Activated CD4-positive, alpha-beta T cell treated with anti-CD3 and anti-CD28 coated beads for 36 hours (primary cell): Measurements from ENCODE around the gene CDH5. TPM values are rescaled to one million over a fixed set of nuclear protein-coding genes. Genes with fewer than 3 reads are reported as not detected.

Experiments
- ATAC-seq: fragments of 200-7000 bp; cut with Tn5 transposase; one replicate; pipeline ENCODE4 v1.10.0; 2021; ENCODE audit warnings: mild to moderate bottlenecking, moderate library complexity
- CTCF ChIA-PET: fragments of 350-600 bp; sonication (Branson Sonifier 250); formaldehyde crosslinking; loops from one replicate; lab custom pipeline; 2021; ENCODE audit warnings: antibody characterized with exemption; lab: Charles Lee
- POLR2A ChIA-PET: fragments of 350-600 bp; sonication (Branson Sonifier 250); formaldehyde crosslinking; loops from one replicate; lab custom pipeline; 2021; ENCODE audit warnings: antibody characterized with exemption, inconsistent platforms; lab: Charles Lee
- DNase-seq: peaks from one replicate; pipeline ENCODE4 v3.0.0-alpha.2; 2020
- H3K27ac Mint-ChIP-seq: one replicate; pipeline ENCODE4 v1.8.0; 2021; ENCODE audit warnings: mixed read lengths
- H3K27me3 Mint-ChIP-seq: one replicate; pipeline ENCODE4 v1.8.0; 2021; ENCODE audit warnings: mixed read lengths
- H3K36me3 Mint-ChIP-seq: one replicate; pipeline ENCODE4 v1.8.0; 2021; ENCODE audit warnings: low read depth, mixed read lengths
- H3K4me1 Mint-ChIP-seq: one replicate; pipeline ENCODE4 v1.8.0; 2021; ENCODE audit warnings: mixed read lengths
- H3K4me3 Mint-ChIP-seq: one replicate; pipeline ENCODE4 v1.8.0; 2021; ENCODE audit warnings: mild to moderate bottlenecking, moderate library complexity, mixed read lengths
- H3K9me3 Mint-ChIP-seq: one replicate; pipeline ENCODE4 v1.8.0; 2021; ENCODE audit warnings: low read depth, mixed read lengths
- intact Hi-C, 2 experiments: fragments of 100-400 bp; cut with DNase I in 1 of 2; cut with micrococcal nuclease in 1 of 2; formaldehyde crosslinking; loops; one replicate each; pipeline versions ENCODE4 v1.14.2 to v1.15.1; 2022 to 2024; cut with DNase I, micrococcal nuclease
- total RNA-seq, 2 experiments: library from RNA; stranded (reverse); gene quantifications; one replicate each; pipeline ENCODE4 v1.2.3, GENCODE V29; 2021

CDH5 gene
- total RNA-seq, 2 experiments from 2014 or later, result not detected

- ATAC-seq (no peak), DNase-seq (no peak)
- H3K9me3 Mint-ChIP-seq, result no peaks in the 10 kb centered on the region
- no peak overlapping the region for H3K4me3 Mint-ChIP-seq
- no peaks in the 10 kb centered on the region for H3K36me3 Mint-ChIP-seq
- CTCF ChIA-PET, result interaction anchor here (1.0 to 1.4 kb wide), 5 partner anchors 9 to 57 kb away, joined by 3 to 5 read pairs (median 3); no protein-coding TSS in a partner anchor
- peaks cover 13% of the 10 kb centered on the region for H3K27me3 Mint-ChIP-seq
- POLR2A ChIA-PET, result no interaction called here
- H3K27ac Mint-ChIP-seq, result no peak overlapping the region
- intact Hi-C loops, result no loop called here
- no peaks in the 10 kb centered on the region for H3K4me1 Mint-ChIP-seq
Observed at GRCh38 chr16:66332634-66333610, 33.6 kb upstream of the CDH5 start.

GRCh38 chr16:66334853-66335574 is 31.5 kb upstream of the CDH5 start:
- ChIA-PET CTCF (interaction anchor here (0.8 to 2.2 kb wide), 3 partner anchors 9 to 575 kb away, joined by 3 to 7 read pairs (median 6); no protein-coding TSS in a partner anchor), POLR2A (no interaction called here)
- no peak overlapping the region for H3K4me3 Mint-ChIP-seq
- H3K27me3 Mint-ChIP-seq, result peaks cover 13% of the 10 kb centered on the region
- H3K4me1 Mint-ChIP-seq, result no peaks in the 10 kb centered on the region
- no peak for ATAC-seq
- no peak overlapping the region for H3K27ac Mint-ChIP-seq
- no peak for DNase-seq
- H3K9me3 Mint-ChIP-seq, result no peaks in the 10 kb centered on the region
- intact Hi-C loops, result no loop called here
- no peaks in the 10 kb centered on the region for H3K36me3 Mint-ChIP-seq

- ATAC-seq (no peak), DNase-seq (no peak)
- Mint-ChIP-seq H3K27me3 (peaks cover 13% of the 10 kb centered on the region), H3K9me3 (no peaks in the 10 kb centered on the region), H3K4me3 (no peak overlapping the region), H3K4me1 (no peaks in the 10 kb centered on the region), H3K36me3 (no peaks in the 10 kb centered on the region), H3K27ac (no peak overlapping the region)
- CTCF ChIA-PET, result interaction anchor here (0.6 to 2.2 kb wide), 5 partner anchors 8 to 575 kb away, joined by 3 to 7 read pairs (median 6); no protein-coding TSS in a partner anchor
- POLR2A ChIA-PET, result no interaction called here
- intact Hi-C loops, result no loop called here
Observed at GRCh38 chr16:66335704-66336329, 30.7 kb upstream of the CDH5 start.

DNA sequence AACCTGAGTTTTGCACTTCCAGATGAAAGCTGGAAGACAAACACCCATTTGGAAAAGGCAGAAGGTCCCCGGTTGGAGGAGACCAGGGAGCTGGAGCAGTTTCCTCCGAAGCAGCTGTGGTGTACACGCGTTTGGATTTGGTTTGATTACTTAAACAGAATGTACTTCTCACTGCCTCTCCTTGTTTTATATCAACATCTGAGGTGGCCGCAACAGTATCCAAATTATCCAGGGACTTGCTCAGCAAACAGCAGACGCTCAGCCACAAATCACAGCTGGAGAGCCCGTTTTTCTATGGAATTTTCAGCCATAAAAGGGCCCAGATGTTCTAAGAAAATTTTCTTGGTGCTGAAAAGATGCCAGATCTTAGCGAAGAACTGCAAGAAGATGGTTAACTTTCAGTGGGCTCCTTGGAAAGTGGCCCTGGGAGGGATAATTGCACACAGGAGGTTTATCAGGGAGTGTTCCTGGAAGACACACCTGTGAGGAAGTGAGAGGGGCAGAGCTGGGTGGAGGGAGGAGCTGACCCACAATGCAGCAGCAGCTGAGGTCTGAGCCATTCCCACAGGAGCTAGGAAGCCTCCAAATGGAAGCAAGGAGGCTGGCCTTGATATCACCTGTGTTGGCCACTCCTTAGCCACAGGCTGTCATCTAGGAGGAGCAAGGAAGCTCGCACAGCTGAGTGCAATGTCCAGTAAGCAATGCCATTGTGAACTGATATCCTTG is 28.9 kb upstream of the CDH5 start:
- Mint-ChIP-seq H3K36me3 (no peaks in the 10 kb centered on the region), H3K27ac (no peak overlapping the region), H3K4me3 (no peak overlapping the region), H3K9me3 (no peaks in the 10 kb centered on the region), H3K27me3 (peaks cover 20% of the 10 kb centered on the region), H3K4me1 (no peaks in the 10 kb centered on the region)
- intact Hi-C loops, result no loop called here
- DNase-seq (no peak), ATAC-seq (no peak)
- ChIA-PET CTCF (interaction anchor here (0.6 to 1.2 kb wide), 2 partner anchors 9 to 30 kb away, joined by 3 read pairs; no protein-coding TSS in a partner anchor), POLR2A (no interaction called here)

DNA sequence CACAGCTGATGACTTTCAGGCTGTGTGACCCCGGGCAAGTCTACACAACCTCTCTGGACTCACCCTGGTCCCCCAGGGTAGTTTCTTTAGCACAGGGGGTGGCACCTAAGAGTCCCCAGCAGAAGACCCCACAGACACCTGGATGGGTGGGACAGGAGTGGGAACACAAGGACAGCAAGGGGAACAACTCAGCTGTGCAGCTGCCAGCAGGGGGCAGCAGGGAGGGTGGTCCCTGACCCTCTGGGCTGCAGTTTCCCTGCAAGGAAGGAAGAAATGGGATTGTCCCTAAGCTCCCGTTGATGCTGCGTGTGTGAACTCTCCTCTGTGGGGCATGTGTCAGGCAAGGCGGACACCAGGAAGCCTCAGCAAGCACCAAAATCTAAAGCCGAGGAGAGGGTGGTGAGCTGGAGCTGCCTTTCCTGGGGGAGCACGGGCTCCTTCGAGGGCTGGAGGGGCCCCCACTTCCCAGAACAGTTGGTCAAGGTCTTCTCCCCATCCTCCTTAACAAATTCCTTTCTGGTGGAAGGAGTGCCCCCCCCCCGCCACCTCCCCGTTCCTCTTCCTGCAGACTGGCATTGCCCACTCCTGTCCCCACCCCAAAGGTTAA is 24.1 kb upstream of the CDH5 start:
- ATAC-seq, result no peak
- Mint-ChIP-seq H3K4me3 (no peak overlapping the region), H3K27ac (no peak overlapping the region), H3K36me3 (no peaks in the 10 kb centered on the region), H3K4me1 (no peaks in the 10 kb centered on the region), H3K9me3 (no peaks in the 10 kb centered on the region), H3K27me3 (peaks cover 21% of the 10 kb centered on the region)
- DNase-seq, result peak; percentile 49
- POLR2A ChIA-PET, result interaction anchor here (0.6 kb wide), 1 partner anchor 346 kb away, joined by 3 read pairs; no protein-coding TSS in a partner anchor
- intact Hi-C loops, result no loop called here
- CTCF ChIA-PET, result interaction anchor here (0.6 to 1.1 kb wide), 11 partner anchors 9 to 556 kb away, joined by 3 to 9 read pairs (median 3); no protein-coding TSS in a partner anchor

DNA sequence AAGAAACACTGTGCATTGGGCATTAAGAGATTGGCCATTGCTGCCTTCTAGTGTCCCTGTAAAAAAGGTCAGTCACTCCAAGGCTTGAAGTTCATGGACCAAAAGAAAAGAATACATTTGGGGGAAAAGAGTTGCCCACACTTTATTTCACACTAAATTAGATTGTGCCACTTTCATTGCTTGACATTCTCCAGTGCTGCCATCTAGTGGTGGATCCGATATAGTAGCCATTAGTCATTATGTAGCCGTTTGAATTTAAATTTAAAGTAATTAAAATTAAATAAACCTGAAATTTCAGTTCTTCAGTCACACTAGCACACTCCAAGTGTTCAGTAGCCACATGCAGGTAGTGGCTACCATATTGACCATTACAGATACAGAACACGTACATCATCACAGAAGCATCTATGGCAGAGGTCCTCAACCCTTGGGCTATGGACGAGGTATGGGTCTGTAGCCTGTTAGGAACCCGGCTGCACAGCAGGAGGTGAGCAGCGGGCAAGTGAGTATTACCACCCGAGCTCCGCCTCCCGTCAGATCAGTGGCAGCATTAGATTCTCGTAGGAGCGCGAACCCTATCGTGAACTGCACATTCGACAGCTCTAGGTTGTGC is 21.9 kb upstream of the CDH5 start:
- intact Hi-C loops, result no loop called here
- Mint-ChIP-seq H3K9me3 (no peaks in the 10 kb centered on the region), H3K27ac (no peak overlapping the region), H3K4me3 (no peak overlapping the region), H3K27me3 (peaks cover 30% of the 10 kb centered on the region), H3K36me3 (no peaks in the 10 kb centered on the region), H3K4me1 (no peaks in the 10 kb centered on the region)
- DNase-seq (peak; percentile 58), ATAC-seq (no peak)
- CTCF ChIA-PET, result interaction anchor here (0.7 to 2.8 kb wide), 12 partner anchors 9 to 70 kb away, joined by 3 to 27 read pairs (median 6); partner anchors contain the start of gene CDH5
- POLR2A ChIA-PET, result no interaction called here

- POLR2A ChIA-PET, result no interaction called here
- peaks cover 28% of the 10 kb centered on the region for H3K27me3 Mint-ChIP-seq
- intact Hi-C loops, result no loop called here
- CTCF ChIA-PET, result interaction anchor here (0.7 to 1.1 kb wide), 2 partner anchors 8 to 148 kb away, joined by 3 read pairs; no protein-coding TSS in a partner anchor
- DNase-seq (no peak), ATAC-seq (no peak)
- H3K36me3 Mint-ChIP-seq, result no peaks in the 10 kb centered on the region
- H3K27ac Mint-ChIP-seq, result no peak overlapping the region
- H3K4me3 Mint-ChIP-seq, result no peak overlapping the region
- H3K9me3 Mint-ChIP-seq, result no peaks in the 10 kb centered on the region
- no peaks in the 10 kb centered on the region for H3K4me1 Mint-ChIP-seq
Observed at GRCh38 chr16:66346221-66346620, 20.3 kb upstream of the CDH5 start.

DNA sequence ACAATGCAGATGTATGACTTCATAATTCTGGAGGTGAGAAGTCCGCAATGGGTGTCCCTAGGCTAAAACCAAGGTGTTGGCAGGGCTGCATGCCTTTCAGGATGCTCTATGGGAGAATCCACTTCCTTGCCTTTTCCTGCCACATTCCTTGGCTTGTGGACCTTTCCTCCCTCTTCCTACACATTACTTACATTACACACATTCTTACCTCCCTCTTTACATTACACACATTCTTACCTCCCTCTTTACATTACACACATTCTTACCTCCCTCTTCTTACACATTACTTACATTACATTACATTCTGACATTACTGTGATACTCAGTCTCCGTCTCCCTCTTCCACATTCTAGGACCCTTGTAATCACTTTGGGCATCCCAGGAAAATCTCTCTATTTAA is 14.2 kb upstream of the CDH5 start:
- no peak overlapping the region for H3K4me3 Mint-ChIP-seq
- intact Hi-C loops, result no loop called here
- no peaks in the 10 kb centered on the region for H3K36me3 Mint-ChIP-seq
- peaks cover 26% of the 10 kb centered on the region for H3K27me3 Mint-ChIP-seq
- H3K4me1 Mint-ChIP-seq, result peaks cover 3% of the 10 kb centered on the region
- DNase-seq (no peak), ATAC-seq (no peak)
- ChIA-PET CTCF (interaction anchor here (0.6 to 3.6 kb wide), 3 partner anchors 8 to 73 kb away, joined by 3 to 27 read pairs (median 3); no protein-coding TSS in a partner anchor), POLR2A (no interaction called here)
- H3K9me3 Mint-ChIP-seq, result no peaks in the 10 kb centered on the region
- no peak overlapping the region for H3K27ac Mint-ChIP-seq

- no peak overlapping the region for H3K27ac Mint-ChIP-seq
- H3K4me1 Mint-ChIP-seq, result peaks cover 3% of the 10 kb centered on the region
Observed at GRCh38 chr16:66353055-66353454, 13.4 kb upstream of the CDH5 start.

More at GRCh38 chr16:66353055-66353454, 13.4 kb upstream of the CDH5 start:
- POLR2A ChIA-PET, result no interaction called here
- no peak for ATAC-seq
- H3K27me3 Mint-ChIP-seq, result peaks cover 29% of the 10 kb centered on the region
- no peak for DNase-seq
- no peaks in the 10 kb centered on the region for H3K9me3 Mint-ChIP-seq
- intact Hi-C loops, result no loop called here
- H3K36me3 Mint-ChIP-seq, result no peaks in the 10 kb centered on the region
- no peak overlapping the region for H3K4me3 Mint-ChIP-seq
- CTCF ChIA-PET, result interaction anchor here (0.5 to 3.6 kb wide), 2 partner anchors 9 to 11 kb away, joined by 3 to 27 read pairs; no protein-coding TSS in a partner anchor
